HK-2 (cell line): Measurements from ENCODE around the gene SLC2A13.
"Not testable (repeated sequence)": the region's sequence is repeated elsewhere in the genome, so short reads cannot be mapped to it uniquely, and the experiment has no call there.

Experiments
- DNase-seq: peaks from one replicate; pipeline ENCODE4 v3.0.0-alpha.2; 2018; ENCODE audit not compliant: unreplicated experiment

The SLC2A13 gene

DNA sequence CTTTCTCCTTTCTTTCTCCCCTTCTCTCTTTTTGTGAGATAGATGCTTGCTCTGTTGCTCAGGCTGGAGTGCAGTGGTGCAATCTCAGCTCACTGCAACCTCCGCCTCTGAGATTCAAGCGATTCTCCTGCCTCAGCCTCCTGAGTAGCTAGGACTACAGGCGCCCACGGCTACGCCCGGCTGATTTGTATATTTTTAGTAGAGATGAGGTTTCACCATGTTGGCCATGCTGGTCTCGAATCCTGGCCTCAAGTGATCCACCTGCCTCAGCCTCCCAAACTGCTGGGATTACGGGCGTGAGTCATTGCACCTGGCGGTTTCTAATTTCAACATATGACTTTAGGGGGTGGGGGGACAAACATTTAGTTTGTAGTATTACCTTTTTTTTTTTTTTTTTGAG is 293.4 kb downstream of the SLC2A13 start:
- not testable (repeated sequence) for DNase-seq

DNA sequence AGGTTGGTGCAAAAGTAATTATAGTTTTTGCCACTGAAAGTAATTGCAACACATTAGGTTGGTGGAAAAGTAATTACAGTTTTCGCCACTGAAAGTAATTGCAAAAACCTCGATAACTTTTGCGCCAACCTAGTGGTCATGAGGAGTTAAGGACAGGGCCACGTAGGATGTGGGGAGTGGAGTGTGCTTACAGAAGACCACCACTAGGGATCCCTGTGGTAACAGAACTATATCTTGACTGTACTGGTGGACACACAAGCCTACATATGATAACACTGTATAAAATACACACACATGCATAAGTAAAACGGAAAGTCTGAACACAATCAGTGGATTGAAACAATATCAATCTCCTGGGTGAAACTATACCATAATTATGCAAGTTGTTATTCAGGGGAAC is 298.8 kb downstream of the SLC2A13 start:
- no peak for DNase-seq

- no peak for DNase-seq
Measured at GRCh38 chr12:39805651-39806050, 300.2 kb downstream of the SLC2A13 start.

GRCh38 chr12:39804898-39805297 is 301.0 kb downstream of the SLC2A13 start:
- no peak for DNase-seq

- no peak for DNase-seq
Measured at GRCh38 chr12:39804479-39804878, 301.4 kb downstream of the SLC2A13 start.

GRCh38 chr12:39803151-39803550 is 302.7 kb downstream of the SLC2A13 start:
- DNase-seq = no peak

- DNase-seq = no peak
Measured at GRCh38 chr12:39798977-39799376, 306.9 kb downstream of the SLC2A13 start.

GRCh38 chr12:39798429-39798828 is 307.5 kb downstream of the SLC2A13 start:
- no peak for DNase-seq

DNA sequence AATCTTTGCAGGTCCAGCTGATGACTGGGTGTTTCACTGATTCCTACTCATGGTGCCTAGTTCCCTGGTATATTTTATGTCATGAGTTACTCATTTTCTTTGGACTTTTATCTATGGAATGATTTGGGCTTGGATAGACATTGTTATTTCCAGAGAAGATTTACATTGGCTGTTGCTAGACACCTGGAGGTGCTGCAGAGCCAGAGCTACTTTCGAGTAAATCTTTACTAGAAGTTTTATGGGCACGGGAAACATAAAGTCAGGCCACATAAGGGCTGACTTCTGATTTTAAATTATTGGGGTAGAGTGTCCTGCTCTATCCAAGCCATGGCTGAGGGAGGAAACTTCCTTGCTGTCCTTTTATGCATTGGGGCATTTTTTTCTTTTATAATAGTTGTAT is 310.4 kb downstream of the SLC2A13 start:
- DNase-seq = no peak

DNA sequence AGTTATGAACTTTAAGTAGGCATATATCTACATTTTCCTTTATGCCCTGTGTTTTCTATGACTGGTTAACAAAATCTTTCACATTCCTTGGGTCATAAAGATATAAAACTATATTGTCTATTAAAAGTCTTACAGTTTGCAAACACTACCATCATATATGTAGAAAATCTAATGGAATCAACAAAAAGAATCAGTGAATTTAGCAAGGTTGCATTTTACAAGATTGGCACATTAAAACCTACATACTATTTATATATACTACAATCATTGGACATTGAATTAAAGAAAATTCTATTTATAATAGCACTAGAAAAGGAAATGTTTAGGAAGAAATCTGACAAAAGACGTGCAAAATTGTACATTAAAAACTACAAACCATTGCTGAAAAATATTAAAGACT is 312.9 kb downstream of the SLC2A13 start:
- no peak for DNase-seq

- DNase-seq = no peak
Measured at GRCh38 chr12:39788239-39788638, 317.6 kb downstream of the SLC2A13 start.

- not testable (repeated sequence) for DNase-seq
Measured at GRCh38 chr12:39785814-39786213, 320.1 kb downstream of the SLC2A13 start.

DNA sequence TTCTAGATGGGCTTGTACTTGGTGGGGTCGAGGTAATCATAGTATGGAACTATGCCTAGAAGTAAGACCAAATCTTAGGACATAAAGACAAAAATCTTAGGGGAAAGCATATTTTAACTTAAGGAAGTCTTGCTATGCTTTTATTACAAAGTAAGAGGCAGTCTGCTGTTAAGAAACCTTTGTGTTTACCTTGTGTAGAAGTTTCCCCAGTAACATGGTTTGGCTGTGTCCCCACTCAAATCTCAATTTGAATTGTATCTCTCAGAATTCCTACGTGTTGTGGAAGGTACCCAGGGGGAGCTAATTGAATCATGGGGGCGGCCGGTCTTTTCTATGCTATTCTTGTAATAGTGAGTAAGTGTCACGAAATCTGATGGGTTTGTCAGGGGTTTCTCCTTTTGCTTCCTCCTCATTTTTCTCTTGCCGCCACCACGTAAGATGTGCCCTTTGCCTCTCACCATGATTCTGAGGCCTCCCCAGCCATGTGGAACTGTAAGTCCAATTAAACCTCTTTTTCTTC is 323.8 kb downstream of the SLC2A13 start:
- no peak for DNase-seq

- no peak for DNase-seq
Measured at GRCh38 chr12:39780913-39781446, 324.9 kb downstream of the SLC2A13 start.

- DNase-seq = no peak
Measured at GRCh38 chr12:39780411-39780912, 325.4 kb downstream of the SLC2A13 start.

GRCh38 chr12:39779768-39780340 is 326.0 kb downstream of the SLC2A13 start:
- DNase-seq = no peak

DNA sequence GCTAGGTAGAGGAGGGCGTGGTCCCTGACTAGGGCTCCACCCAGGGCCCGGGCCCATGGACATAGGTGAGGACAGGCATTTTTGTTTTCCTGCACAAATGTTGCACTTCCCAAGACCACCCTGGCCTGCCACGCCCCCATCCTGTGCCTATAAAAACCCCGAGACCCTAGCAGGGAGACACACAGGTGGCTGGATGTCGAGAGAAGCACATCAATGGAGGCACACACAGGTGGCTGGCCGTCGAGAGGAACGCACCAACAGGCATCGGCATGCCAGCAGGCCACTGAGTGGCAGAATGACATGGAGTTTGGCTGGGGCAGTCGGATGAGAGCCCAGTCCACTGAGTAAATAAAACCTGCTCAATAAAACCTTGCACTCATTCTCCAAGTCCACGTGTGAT is 328.4 kb downstream of the SLC2A13 start:
- DNase-seq = no peak

DNA sequence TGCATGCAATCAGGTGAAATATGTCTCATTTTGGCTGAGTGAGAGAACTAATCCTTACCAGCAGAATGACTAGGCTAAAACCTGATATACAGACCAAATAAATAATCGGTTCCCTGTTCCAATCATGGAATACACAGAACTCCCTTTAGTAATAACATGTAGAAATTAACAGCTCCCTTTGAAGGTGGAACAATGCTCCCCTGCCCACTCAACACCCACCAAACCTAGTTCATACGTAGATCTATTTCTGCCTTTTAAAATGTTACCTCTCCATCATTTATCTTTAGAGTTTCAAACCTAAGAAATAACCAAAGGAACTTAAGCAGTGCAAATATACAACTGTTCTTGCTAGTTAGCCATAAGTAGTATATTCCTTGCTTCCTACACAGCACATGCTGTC is 332.6 kb downstream of the SLC2A13 start:
- no peak for DNase-seq

- DNase-seq = no peak
Measured at GRCh38 chr12:39772821-39773259, 333.0 kb downstream of the SLC2A13 start.

DNA sequence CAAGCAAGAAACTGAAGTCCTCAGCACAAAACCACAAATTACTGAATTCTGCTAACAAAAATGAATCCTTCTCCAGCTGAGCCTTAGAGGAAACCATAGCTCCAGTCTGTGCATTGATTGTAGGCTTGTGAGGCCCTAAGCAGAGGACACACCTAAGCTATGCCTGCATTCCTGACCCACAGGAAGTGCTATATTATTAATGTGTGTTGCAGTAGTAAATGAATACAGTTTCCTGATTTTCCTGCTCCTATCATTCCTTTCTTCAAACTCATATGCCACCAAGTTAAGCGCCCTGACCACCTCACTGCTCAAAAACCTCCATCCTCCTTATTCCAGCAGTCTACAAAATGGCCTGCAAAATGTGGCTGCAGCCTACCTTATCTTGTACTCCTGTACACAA is 334.4 kb downstream of the SLC2A13 start:
- no peak for DNase-seq

DNA sequence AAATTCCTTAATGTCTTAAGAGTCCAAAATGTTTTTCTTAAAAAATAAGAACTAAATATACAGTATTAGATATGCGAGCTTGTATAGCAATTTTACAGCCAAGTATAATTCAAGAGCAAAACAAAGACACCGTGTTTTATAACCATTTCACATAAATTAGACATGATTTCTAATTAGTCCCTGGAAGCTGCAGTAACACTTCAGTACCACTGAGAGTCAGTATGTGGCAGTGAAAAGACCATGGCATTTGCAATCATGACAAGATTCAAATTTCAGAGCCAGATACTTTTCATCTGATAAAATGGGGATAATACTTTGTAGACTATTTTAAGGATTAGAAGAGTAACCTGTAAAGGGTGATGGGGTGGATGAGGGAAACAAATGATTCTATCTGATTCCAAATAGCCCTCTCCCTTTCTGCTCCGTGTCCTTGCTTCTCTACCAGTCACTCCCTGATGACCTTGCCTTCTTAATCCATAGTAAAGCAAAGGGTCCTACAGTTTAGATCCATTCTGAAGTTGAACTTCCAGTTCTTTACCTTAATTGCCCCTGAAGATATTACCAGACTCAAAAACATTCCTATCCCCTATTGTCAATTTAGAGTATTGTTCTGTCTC is 340.8 kb downstream of the SLC2A13 start:
- no peak for DNase-seq

- DNase-seq = no peak
Measured at GRCh38 chr12:39763890-39764169, 342.1 kb downstream of the SLC2A13 start.

- no peak for DNase-seq
Measured at GRCh38 chr12:39763071-39763889, 342.6 kb downstream of the SLC2A13 start.
